ENCODE results near the gene PLXNA4.

DNA sequence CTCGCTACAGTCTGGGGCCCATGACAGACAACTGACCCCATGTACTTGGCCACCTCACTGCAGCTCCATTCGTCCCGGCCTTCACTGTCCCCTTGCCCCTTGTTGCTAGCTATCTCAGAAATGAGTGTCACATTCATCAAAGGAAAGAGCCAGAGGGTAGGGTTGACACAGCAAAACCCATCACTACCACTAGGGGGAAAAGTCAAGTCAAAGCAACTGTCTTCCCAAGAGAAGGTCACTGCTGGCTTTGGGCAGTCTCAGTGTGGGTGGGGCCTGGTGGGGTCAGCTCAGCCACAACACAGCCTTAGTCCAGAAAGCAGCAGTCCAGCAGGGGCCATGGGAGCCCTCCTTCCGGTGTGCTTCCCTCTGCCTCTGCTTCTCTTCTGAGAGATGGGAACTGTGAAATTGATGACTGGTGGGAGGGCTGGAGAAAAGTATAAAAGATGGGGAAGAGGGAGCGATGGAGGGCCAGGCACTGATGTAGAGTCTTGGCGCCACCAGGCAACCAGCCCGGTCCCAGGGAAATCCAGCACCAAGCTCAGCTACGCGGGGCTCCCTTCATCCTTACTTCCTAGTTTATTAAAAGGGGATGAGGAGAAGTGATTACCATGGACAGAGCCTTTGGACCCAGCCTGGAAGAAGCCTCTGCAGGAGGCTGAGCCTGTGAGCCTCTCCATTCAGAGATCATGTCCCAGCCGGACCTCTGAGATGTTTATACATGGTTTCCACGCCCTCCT is 58.0 kb downstream of the PLXNA4 start:
- TF ChIP-seq GATA3 (IDR thresholded peaks at IDR 0.05; ENCODE audit: low read depth, low read length) (no peak), GATA2 (IDR thresholded peaks at IDR 0.05; ENCODE audit: low read depth, low read length) (no peak)

Data from SH-SY5Y (cell line).